Measurements from ENCODE around the gene PCNX1. TPM values are rescaled to one million over a fixed set of nuclear protein-coding genes. Genes with fewer than 3 reads are reported as not detected.

The PCNX1 gene
- total RNA-seq, 6 experiments from 2014 or later = 35.1 to 49.6 (median 41.1) TPM

DNA sequence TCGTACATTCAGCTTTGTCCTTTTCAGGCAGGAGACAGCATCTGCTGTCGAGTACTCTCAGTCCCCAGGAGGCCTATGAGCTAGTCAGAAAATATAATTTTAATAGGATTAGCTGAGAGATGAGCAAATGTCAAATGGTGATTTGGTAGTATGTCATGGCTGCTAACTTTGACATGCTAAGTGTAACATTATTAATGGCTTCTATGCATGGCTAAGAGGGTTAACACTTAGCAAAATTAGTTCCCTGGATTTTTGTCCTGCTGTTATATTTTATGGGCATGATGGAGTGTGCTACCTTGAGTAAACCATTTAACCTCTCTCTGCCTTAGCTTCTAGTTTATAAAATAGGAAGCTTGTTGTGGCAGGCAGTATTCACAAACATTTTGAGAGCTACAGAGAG, 2.9 kb upstream of the PCNX1 start:
- DNase-seq = no peak
- peaks cover 60% of the 10 kb centered on the region for H3K4me1 Mint-ChIP-seq (ENCODE audit: low read depth)
- H3K9me3 Mint-ChIP-seq = no peaks in the 10 kb centered on the region
- TF ChIP-seq, protein P1, sequence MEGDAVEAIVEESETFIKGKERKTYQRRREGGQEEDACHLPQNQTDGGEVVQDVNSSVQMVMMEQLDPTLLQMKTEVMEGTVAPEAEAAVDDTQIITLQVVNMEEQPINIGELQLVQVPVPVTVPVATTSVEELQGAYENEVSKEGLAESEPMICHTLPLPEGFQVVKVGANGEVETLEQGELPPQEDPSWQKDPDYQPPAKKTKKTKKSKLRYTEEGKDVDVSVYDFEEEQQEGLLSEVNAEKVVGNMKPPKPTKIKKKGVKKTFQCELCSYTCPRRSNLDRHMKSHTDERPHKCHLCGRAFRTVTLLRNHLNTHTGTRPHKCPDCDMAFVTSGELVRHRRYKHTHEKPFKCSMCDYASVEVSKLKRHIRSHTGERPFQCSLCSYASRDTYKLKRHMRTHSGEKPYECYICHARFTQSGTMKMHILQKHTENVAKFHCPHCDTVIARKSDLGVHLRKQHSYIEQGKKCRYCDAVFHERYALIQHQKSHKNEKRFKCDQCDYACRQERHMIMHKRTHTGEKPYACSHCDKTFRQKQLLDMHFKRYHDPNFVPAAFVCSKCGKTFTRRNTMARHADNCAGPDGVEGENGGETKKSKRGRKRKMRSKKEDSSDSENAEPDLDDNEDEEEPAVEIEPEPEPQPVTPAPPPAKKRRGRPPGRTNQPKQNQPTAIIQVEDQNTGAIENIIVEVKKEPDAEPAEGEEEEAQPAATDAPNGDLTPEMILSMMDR (IDR thresholded peaks at IDR 0.05) = no peak
- H3K36me3 Mint-ChIP-seq (ENCODE audit: low read depth) = no peaks in the 10 kb centered on the region
- H3K27ac Mint-ChIP-seq = no peak overlapping the region
- H3K4me3 Mint-ChIP-seq = no peak overlapping the region
- peaks cover 3% of the 10 kb centered on the region for H3K27me3 Mint-ChIP-seq (ENCODE audit: insufficient read depth)

DNA sequence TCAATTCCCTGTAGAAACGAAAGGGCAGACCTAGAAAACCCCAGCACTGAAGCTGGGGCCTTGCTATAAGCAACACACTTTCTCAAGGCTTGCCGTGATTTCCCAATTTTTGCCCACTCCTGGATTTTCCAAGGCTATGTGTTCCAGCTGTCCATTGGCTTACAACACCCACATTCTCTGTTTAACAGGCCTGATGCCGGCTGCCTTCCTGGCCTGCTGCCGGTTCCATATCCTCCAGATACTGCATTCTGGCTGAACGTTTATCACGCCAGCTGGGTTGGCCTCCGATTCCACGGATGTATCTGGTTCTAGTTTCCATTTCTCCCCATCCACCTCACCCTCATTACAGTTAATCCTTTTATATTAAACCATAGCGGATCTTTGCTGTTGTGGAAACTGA, 2.0 kb upstream of the PCNX1 start:
- Mint-ChIP-seq H3K27me3 (ENCODE audit: insufficient read depth) (peaks cover 3% of the 10 kb centered on the region), H3K27ac (peak overlapping the region; percentile 81), H3K36me3 (ENCODE audit: low read depth) (no peaks in the 10 kb centered on the region; the same call in 1 of the 2 replicates), H3K9me3 (no peaks in the 10 kb centered on the region), H3K4me3 (peak overlapping the region; percentile 51), H3K4me1 (ENCODE audit: low read depth) (peaks cover 68% of the 10 kb centered on the region)
- DNase-seq = peak; percentile 31
- TF ChIP-seq, protein P1 (IDR thresholded peaks at IDR 0.05) = no peak

DNA sequence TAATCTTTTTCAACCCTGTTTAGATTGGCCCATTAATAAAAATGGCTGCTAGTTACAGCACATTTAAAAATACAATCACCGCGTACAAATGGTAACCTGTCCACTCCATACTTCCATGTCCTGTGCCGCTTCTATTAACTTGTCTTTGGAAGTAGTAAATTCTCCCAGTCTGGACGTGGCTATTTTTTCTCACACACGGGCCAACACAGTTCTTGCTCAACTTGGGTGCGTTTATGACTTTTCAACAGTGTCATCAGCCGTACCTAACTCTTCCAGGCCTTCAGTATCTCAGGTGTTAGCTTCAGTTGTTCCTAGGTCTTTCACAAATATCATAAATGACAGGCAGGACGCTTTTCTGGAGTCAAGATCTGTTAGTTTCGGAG, 475 bp upstream of the PCNX1 start:
- H3K27ac Mint-ChIP-seq = peak overlapping the region; percentile 85
- no peaks in the 10 kb centered on the region for H3K9me3 Mint-ChIP-seq
- TF ChIP-seq, protein P1 (IDR thresholded peaks at IDR 0.05) = no peak
- peaks cover 70% of the 10 kb centered on the region for H3K4me1 Mint-ChIP-seq (ENCODE audit: low read depth)
- H3K27me3 Mint-ChIP-seq (ENCODE audit: insufficient read depth) = peaks cover 5% of the 10 kb centered on the region
- DNase-seq = no peak
- H3K4me3 Mint-ChIP-seq = peak overlapping the region; percentile 96
- H3K36me3 Mint-ChIP-seq (ENCODE audit: low read depth) = no peaks in the 10 kb centered on the region; the same call in 1 of the 2 replicates

DNA sequence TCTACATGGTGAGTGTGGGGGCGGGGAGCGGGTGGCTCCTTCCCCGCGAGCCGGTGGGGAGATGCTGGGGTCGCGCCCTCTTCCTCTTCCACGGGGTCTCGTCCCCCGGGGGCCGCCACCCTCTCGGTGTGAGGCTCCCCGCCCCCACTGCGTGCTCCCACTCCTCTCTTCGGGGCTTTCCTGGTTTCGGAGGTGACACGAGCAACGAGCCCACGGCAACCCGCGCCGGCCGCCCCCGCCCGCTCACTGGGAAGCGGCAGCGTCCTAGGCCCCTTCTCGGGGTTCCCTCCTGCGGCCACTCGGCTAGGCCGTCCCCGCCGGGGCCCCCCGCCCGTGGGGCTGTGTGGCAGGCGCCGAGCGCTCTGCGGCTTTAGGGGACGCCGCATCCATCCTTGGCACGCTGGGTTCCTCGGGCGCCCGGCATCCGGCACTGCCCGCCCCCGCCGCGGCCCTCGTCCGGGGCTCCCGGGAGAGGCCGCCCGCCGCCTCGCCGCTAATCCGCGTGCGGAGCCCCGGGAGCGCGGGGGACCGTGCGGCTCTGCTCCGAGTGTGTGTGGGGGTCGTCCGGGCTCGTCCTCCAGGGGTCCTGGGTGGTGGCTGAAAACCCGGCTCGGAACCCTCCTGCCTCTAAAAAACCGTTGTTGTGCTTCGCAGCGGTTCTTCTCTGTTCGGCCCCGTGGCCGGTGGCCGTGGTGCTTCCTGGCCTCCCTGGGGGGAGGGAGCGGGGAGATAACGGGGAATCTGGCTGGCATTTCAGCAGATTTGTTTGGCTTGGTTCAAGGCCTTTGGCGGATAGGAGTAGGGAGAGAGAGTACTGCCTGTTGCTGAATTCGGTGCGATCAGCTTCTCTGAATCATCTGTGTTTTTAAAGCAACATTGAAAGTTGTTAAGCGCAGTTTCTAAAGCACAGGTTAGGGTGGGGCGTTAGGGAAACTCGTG, 1.0 kb downstream of the PCNX1 start:
- H3K27me3 Mint-ChIP-seq (ENCODE audit: insufficient read depth) = peaks cover 5% of the 10 kb centered on the region
- H3K9me3 Mint-ChIP-seq = no peaks in the 10 kb centered on the region
- TF ChIP-seq, protein P1 (IDR thresholded peaks at IDR 0.05) = no peak
- peak; percentile 65 for DNase-seq
- H3K27ac Mint-ChIP-seq = peak overlapping the region; percentile 96
- no peaks in the 10 kb centered on the region; the same call in 1 of the 2 replicates for H3K36me3 Mint-ChIP-seq (ENCODE audit: low read depth)
- peak overlapping the region; percentile 96 for H3K4me3 Mint-ChIP-seq
- H3K4me1 Mint-ChIP-seq (ENCODE audit: low read depth) = peaks cover 78% of the 10 kb centered on the region

DNA sequence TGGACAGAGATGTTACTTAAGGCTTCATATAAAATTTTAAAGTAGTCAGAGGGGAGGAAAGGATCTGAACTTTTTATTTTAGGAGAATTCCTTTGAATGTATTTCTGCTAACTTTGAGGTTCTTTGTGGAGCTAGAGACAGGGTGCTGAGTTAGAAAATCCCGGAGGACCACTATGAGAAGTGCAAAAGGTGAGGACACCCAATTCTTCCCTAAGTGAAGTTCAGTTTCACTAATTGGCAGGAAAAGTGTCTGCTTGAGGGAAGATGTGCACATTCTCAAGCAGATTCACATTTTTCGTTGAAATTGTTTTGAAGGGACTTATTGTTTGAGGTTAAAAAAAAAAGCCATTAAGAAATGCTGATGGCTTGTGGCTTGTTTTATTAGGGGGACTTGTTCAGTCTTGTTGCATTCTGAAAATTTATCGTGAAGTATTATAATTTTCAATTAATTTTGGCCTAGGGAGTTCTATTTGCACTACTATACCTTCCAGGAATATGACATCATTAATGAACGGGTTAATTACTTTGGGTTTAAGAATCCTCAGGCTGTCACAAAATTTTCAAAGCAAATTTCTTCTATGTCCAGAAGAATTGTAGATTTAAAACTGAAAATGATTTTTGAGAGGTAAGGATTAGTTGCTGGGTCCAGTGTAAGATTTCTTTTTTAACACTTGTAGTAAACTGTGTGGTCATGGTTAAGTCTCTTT, 1.8 kb downstream of the PCNX1 start:
- peak overlapping the region; percentile 96 for H3K27ac Mint-ChIP-seq
- no peaks in the 10 kb centered on the region; the same call in 1 of the 2 replicates for H3K36me3 Mint-ChIP-seq (ENCODE audit: low read depth)
- H3K4me3 Mint-ChIP-seq = peak overlapping the region; percentile 96

More for the DNA sequence above, 1.8 kb downstream of the PCNX1 start:
- Mint-ChIP-seq H3K9me3 (no peaks in the 10 kb centered on the region), H3K27me3 (ENCODE audit: insufficient read depth) (peaks cover 5% of the 10 kb centered on the region), H3K4me1 (ENCODE audit: low read depth) (peaks cover 72% of the 10 kb centered on the region)
- DNase-seq = no peak
- TF ChIP-seq, protein P1 (IDR thresholded peaks at IDR 0.05) = no peak

All from HFFc6 (cell line).